Measurements from ENCODE around the gene CRADD.

- TF ChIP-seq POLR2AphosphoS5 (IDR thresholded peaks at IDR 0.05; ENCODE audit: borderline replicate concordance, low read depth, low read length): no peak
- TF ChIP-seq EZH2 (IDR thresholded peaks at IDR 0.05): no peak
Observed at GRCh38 chr12:93722835-93723567, 45.8 kb downstream of the CRADD start.
